Keratinocyte (primary cell): ENCODE results near the gene ALDH9A1.

ENCODE experiments used
- EZH2 ChIP-seq: IDR thresholded peaks from one replicate; pipeline ENCODE4 v1.6.1; 2012; ENCODE audit warnings: inconsistent platforms, mild to moderate bottlenecking, low read length, moderate library complexity
- TF ChIP-seq, protein P1 (sequence below), 3 experiments: IDR thresholded peaks in 1 of 3; conservative IDR thresholded peaks in 1 of 3; optimal IDR thresholded peaks in 1 of 3; 2 replicates in 2 of 3; 3 replicates in 1 of 3; pipeline versions ENCODE3 to v1.5.1; 2011; ENCODE audit warnings: low read length in 3 of 3, mild to moderate bottlenecking in 3 of 3, moderate library complexity in 2 of 3, control low read depth in 1 of 3, inconsistent platforms in 1 of 3; ENCODE audit not compliant: insufficient read depth in 2 of 3; ENCODE audit errors: extremely low read depth in 1 of 3

DNA sequence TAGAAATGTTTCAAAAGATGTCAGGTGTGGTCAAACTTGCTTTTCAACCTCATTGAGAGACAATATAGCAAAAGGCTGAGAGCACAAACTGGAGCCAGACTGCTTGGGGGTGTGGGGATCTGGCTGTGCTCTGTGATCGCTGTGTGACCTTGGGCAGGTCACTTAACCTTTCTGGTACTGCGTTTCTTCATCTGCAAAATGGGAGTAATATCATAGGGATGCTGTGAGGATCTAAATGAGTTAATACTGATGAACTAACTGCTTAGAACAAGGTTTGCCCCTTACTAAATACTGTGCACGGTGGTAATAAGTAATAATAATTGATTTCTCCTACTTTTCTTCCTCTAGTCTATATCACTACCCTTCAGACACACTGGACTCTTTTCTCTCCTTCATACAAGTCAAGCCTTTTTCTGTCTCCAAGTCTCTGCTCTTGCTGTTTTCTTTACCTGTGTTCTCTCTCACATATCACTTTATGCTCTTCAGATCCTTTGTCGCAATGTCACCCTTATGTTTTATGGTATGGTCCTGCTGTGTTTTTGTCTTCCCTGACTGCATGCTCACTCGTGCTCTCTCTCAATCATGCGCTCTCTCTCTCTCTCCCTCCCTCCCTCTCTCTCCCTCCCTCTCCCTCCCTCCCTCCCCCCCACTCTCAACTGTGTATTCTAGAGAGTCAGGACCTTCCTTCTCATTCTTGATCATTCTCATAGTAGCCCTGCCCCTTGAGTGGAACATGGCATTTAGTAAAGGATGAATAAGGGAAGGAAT lies 64.0 kb downstream of the ALDH9A1 start:
- TF ChIP-seq, protein P1, sequence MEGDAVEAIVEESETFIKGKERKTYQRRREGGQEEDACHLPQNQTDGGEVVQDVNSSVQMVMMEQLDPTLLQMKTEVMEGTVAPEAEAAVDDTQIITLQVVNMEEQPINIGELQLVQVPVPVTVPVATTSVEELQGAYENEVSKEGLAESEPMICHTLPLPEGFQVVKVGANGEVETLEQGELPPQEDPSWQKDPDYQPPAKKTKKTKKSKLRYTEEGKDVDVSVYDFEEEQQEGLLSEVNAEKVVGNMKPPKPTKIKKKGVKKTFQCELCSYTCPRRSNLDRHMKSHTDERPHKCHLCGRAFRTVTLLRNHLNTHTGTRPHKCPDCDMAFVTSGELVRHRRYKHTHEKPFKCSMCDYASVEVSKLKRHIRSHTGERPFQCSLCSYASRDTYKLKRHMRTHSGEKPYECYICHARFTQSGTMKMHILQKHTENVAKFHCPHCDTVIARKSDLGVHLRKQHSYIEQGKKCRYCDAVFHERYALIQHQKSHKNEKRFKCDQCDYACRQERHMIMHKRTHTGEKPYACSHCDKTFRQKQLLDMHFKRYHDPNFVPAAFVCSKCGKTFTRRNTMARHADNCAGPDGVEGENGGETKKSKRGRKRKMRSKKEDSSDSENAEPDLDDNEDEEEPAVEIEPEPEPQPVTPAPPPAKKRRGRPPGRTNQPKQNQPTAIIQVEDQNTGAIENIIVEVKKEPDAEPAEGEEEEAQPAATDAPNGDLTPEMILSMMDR (optimal IDR thresholded peaks at IDR 0.05 in 1 of 3, IDR thresholded peaks at IDR 0.05 in 1 of 3, conservative IDR thresholded peaks at IDR 0.05 in 1 of 3; ENCODE audit: extremely low read depth in 1 of 3, insufficient read depth in 2 of 3, low read length in 3 of 3) = no peak
- TF ChIP-seq EZH2 = no peak
